Measurements from ENCODE around the gene OTUB2.
A peak's percentile ranks its signal among the peaks of the same experiment; 100 is the strongest.

The OTUB2 gene

DNA sequence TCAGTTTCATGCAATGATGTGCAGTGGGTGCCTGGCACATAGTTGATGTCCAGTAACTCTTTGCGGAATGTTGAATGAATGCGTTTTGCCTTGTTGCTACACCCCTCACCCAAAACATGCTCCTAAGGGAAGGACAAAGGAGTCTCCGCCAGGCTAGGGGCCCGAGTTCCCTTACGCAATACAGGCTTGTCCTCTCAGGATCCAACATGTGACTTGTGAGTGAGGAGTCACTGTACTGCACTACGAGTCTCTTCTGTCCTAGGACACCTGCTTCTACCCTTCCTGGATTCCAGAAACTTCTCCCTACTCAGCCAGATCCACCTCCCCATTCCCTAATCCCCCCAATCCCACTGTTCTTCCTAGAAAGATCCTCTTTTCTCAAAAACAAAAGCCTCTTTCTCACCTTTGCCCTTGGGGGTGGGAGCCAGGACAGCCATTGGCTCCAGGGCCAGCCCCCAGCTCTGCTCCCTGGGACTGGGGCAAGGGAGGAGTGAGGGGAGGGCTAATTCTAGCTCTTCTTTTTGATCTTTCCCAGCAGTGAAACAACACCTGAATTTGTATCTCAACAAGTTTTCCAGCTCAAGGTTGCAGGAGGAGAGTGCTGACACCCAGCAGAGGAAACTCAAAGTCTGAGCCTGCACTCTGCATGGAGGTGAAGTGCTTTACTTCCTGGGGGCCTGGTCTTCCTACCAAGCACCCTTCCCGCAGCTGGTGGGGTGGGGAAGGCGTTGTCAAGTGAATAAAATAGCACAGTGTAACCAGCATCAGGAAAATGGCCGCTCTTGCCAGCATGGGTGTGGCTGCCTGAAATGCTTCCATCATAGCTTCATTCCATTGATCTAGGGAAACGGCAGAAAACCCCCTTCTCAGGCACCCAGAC lies 3.4 kb upstream of the OTUB2 start:
- H3K4me3 ChIP-seq (ENCODE audit: low read length), result no peak overlapping the region
- no peaks in the 10 kb centered on the region for H3K9me3 ChIP-seq (ENCODE audit: control insufficient read depth, low read length)
- H3K27me3 ChIP-seq (replicated peaks; ENCODE audit: control insufficient read depth, insufficient read depth, low read length), result peaks cover 5% of the 10 kb centered on the region
- no peaks in the 10 kb centered on the region for H3K36me3 ChIP-seq (ENCODE audit: control insufficient read depth, insufficient read depth, low read length, severe bottlenecking)
- no peak for DNase-seq (ENCODE audit: low read depth)
- no peak overlapping the region for H3K9ac ChIP-seq (ENCODE audit: low read length)
- peaks cover 3% of the 10 kb centered on the region for H3K4me1 ChIP-seq (ENCODE audit: control insufficient read depth, insufficient read depth, low read length)

GRCh38 chr14:94024549-94024948 lies 1.6 kb upstream of the OTUB2 start:
- Histone ChIP-seq H3K9me3 (ENCODE audit: control insufficient read depth, low read length) (no peaks in the 10 kb centered on the region), H3K4me3 (ENCODE audit: low read length) (no peak overlapping the region), H3K9ac (ENCODE audit: low read length) (no peak overlapping the region), H3K27me3 (replicated peaks; ENCODE audit: control insufficient read depth, insufficient read depth, low read length) (no peaks in the 10 kb centered on the region), H3K36me3 (ENCODE audit: control insufficient read depth, insufficient read depth, low read length, severe bottlenecking) (no peaks in the 10 kb centered on the region), H3K4me1 (ENCODE audit: control insufficient read depth, insufficient read depth, low read length) (peaks cover 3% of the 10 kb centered on the region)
- no peak for DNase-seq (ENCODE audit: low read depth)

- no peaks in the 10 kb centered on the region for H3K27me3 ChIP-seq (replicated peaks; ENCODE audit: control insufficient read depth, insufficient read depth, low read length)
- peak overlapping the region; percentile 73 for H3K4me3 ChIP-seq (ENCODE audit: low read length)
- DNase-seq (ENCODE audit: low read depth), result no peak
- no peak overlapping the region for H3K9ac ChIP-seq (ENCODE audit: low read length)
- H3K9me3 ChIP-seq (ENCODE audit: control insufficient read depth, low read length), result no peaks in the 10 kb centered on the region
- H3K36me3 ChIP-seq (ENCODE audit: control insufficient read depth, insufficient read depth, low read length, severe bottlenecking), result no peaks in the 10 kb centered on the region
- H3K4me1 ChIP-seq (ENCODE audit: control insufficient read depth, insufficient read depth, low read length), result peaks cover 3% of the 10 kb centered on the region
Observed at GRCh38 chr14:94025720-94026119, 420 bp upstream of the OTUB2 start.

DNA sequence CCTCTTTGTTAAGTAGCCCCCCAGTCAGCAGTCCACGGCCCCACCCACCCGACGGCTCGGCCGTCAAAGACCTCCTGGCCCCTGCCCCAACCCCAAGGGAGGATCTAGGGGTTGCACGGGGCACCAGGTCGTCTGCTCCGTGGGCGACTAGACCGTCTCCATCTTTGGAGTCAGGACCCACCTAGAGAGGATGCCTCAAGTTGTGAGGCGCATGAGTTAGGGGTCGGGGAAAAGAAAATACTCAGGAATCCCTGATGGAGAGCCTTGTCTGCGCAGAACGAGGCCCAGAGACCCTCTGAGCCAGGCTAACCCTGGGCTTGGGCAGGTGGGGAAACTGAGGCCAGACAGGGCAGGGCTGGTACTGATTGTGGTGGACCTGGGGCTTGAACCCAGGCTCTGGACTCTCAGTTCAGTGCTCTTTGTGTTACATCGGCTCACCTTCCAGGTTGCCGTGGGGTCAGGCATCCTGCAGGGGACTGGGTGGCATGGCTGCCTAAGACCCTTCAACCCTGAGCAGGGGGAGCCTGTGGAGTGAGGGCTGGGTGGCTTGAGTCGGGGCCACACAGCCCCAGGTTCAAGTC lies 839 bp downstream of the OTUB2 start:
- no peaks in the 10 kb centered on the region for H3K9me3 ChIP-seq (ENCODE audit: control insufficient read depth, low read length)
- no peaks in the 10 kb centered on the region for H3K36me3 ChIP-seq (ENCODE audit: control insufficient read depth, insufficient read depth, low read length, severe bottlenecking)
- H3K4me3 ChIP-seq (ENCODE audit: low read length), result peak overlapping the region; percentile 73
- no peaks in the 10 kb centered on the region for H3K27me3 ChIP-seq (replicated peaks; ENCODE audit: control insufficient read depth, insufficient read depth, low read length)
- H3K4me1 ChIP-seq (ENCODE audit: control insufficient read depth, insufficient read depth, low read length), result no peaks in the 10 kb centered on the region
- H3K9ac ChIP-seq (ENCODE audit: low read length), result no peak overlapping the region
- no peak for DNase-seq (ENCODE audit: low read depth)

GRCh38 chr14:94027566-94028449 lies 1.7 kb downstream of the OTUB2 start:
- Histone ChIP-seq H3K9me3 (ENCODE audit: control insufficient read depth, low read length) (no peaks in the 10 kb centered on the region), H3K27me3 (replicated peaks; ENCODE audit: control insufficient read depth, insufficient read depth, low read length) (no peaks in the 10 kb centered on the region)
- no peak for DNase-seq (ENCODE audit: low read depth)

GRCh38 chr14:94028450-94028826 lies 2.3 kb downstream of the OTUB2 start:
- Histone ChIP-seq H3K9ac (ENCODE audit: low read length) (no peak overlapping the region), H3K9me3 (ENCODE audit: control insufficient read depth, low read length) (no peaks in the 10 kb centered on the region), H3K4me3 (ENCODE audit: low read length) (no peak overlapping the region), H3K36me3 (ENCODE audit: control insufficient read depth, insufficient read depth, low read length, severe bottlenecking) (no peaks in the 10 kb centered on the region), H3K27me3 (replicated peaks; ENCODE audit: control insufficient read depth, insufficient read depth, low read length) (no peaks in the 10 kb centered on the region), H3K4me1 (ENCODE audit: control insufficient read depth, insufficient read depth, low read length) (no peaks in the 10 kb centered on the region)
- DNase-seq (ENCODE audit: low read depth), result no peak

More at GRCh38 chr14:94027566-94028449, 1.7 kb downstream of the OTUB2 start:
- no peak overlapping the region for H3K9ac ChIP-seq (ENCODE audit: low read length)
- H3K4me1 ChIP-seq (ENCODE audit: control insufficient read depth, insufficient read depth, low read length), result no peaks in the 10 kb centered on the region
- H3K36me3 ChIP-seq (ENCODE audit: control insufficient read depth, insufficient read depth, low read length, severe bottlenecking), result no peaks in the 10 kb centered on the region
- no peak overlapping the region for H3K4me3 ChIP-seq (ENCODE audit: low read length)

- H3K36me3 ChIP-seq (ENCODE audit: control insufficient read depth, insufficient read depth, low read length, severe bottlenecking), result no peaks in the 10 kb centered on the region
- no peaks in the 10 kb centered on the region for H3K4me1 ChIP-seq (ENCODE audit: control insufficient read depth, insufficient read depth, low read length)
- no peaks in the 10 kb centered on the region for H3K27me3 ChIP-seq (replicated peaks; ENCODE audit: control insufficient read depth, insufficient read depth, low read length)
- H3K9ac ChIP-seq (ENCODE audit: low read length), result no peak overlapping the region
- DNase-seq (ENCODE audit: low read depth), result no peak
- H3K4me3 ChIP-seq (ENCODE audit: low read length), result no peak overlapping the region
- no peaks in the 10 kb centered on the region for H3K9me3 ChIP-seq (ENCODE audit: control insufficient read depth, low read length)
Observed at GRCh38 chr14:94029265-94029664, 3.1 kb downstream of the OTUB2 start.

GRCh38 chr14:94029671-94030203 lies 3.6 kb downstream of the OTUB2 start:
- no peak for DNase-seq (ENCODE audit: low read depth)
- no peaks in the 10 kb centered on the region for H3K27me3 ChIP-seq (replicated peaks; ENCODE audit: control insufficient read depth, insufficient read depth, low read length)
- H3K9me3 ChIP-seq (ENCODE audit: control insufficient read depth, low read length), result peaks cover 2% of the 10 kb centered on the region
- no peak overlapping the region for H3K4me3 ChIP-seq (ENCODE audit: low read length)
- H3K9ac ChIP-seq (ENCODE audit: low read length), result no peak overlapping the region
- H3K36me3 ChIP-seq (ENCODE audit: control insufficient read depth, insufficient read depth, low read length, severe bottlenecking), result no peaks in the 10 kb centered on the region
- H3K4me1 ChIP-seq (ENCODE audit: control insufficient read depth, insufficient read depth, low read length), result no peaks in the 10 kb centered on the region

DNA sequence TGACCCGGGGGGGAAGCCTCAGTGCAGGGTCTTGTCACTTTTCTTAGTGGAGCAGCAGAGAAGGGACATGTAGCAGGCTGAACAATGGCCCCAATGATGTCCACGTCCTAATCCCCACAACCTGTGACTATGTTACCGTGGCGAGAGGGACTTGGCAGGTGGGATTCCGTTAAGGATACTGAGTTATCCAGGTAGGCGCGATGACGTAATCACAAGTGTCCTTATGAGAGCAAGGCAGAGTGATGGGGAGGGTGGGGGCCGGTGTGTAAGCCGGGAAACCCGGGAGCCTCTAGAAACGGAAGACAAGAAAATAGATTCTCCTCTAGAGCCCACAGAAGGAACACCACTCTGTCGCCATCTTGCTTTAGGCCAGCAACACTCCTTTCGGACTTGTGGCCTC lies 4.4 kb downstream of the OTUB2 start:
- H3K4me3 ChIP-seq (ENCODE audit: low read length), result no peak overlapping the region
- no peak for DNase-seq (ENCODE audit: low read depth)

DNA sequence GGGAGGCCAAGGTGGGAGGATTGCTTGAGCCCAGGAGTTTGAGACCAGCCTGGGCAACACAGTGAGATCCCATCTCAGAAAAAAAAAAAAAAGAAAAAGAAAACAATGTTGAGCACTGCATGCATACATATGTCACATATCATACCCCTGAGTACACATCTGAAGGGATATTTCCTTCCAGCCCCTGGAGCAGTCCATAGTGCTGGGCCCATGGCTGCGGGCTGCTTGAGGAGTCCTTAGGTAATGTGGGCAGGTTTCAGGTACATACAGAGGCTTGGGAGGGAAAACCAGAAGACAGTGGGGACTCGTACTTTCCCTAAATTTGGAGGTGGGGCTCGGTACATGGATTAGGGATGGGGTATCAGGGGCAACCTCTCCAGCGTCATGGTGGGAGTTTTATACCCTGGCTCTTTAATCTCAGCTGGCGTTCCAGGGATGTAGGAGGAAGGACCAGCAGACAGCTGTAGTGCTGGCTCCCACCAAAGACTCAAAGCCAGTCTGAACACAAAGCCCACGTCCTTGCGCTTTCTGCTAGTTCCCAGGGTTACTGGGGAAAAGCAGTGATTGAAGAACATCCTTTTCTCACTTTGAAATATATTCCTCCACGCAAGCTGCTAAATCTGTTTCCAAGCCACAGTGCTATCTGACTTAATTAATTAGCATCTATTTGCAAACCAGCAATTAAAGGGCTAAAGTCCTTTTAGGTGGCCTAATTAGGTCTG lies 5.2 kb downstream of the OTUB2 start:
- no peak for DNase-seq (ENCODE audit: low read depth)

More for the DNA sequence above, 4.4 kb downstream of the OTUB2 start:
- Histone ChIP-seq H3K4me1 (ENCODE audit: control insufficient read depth, insufficient read depth, low read length) (no peaks in the 10 kb centered on the region), H3K9me3 (ENCODE audit: control insufficient read depth, low read length) (peaks cover 2% of the 10 kb centered on the region), H3K36me3 (ENCODE audit: control insufficient read depth, insufficient read depth, low read length, severe bottlenecking) (no peaks in the 10 kb centered on the region), H3K9ac (ENCODE audit: low read length) (no peak overlapping the region), H3K27me3 (replicated peaks; ENCODE audit: control insufficient read depth, insufficient read depth, low read length) (no peaks in the 10 kb centered on the region)

More for the DNA sequence above, 5.2 kb downstream of the OTUB2 start:
- Histone ChIP-seq H3K27me3 (replicated peaks; ENCODE audit: control insufficient read depth, insufficient read depth, low read length) (no peaks in the 10 kb centered on the region), H3K9ac (ENCODE audit: low read length) (no peak overlapping the region), H3K36me3 (ENCODE audit: control insufficient read depth, insufficient read depth, low read length, severe bottlenecking) (no peaks in the 10 kb centered on the region), H3K4me1 (ENCODE audit: control insufficient read depth, insufficient read depth, low read length) (no peaks in the 10 kb centered on the region), H3K9me3 (ENCODE audit: control insufficient read depth, low read length) (peaks cover 2% of the 10 kb centered on the region), H3K4me3 (ENCODE audit: low read length) (no peak overlapping the region)
